Posterior cingulate gyrus (tissue), 11 donors: ENCODE results near the gene DPEP1.
"Not testable (repeated sequence)": the region's sequence is repeated elsewhere in the genome, so short reads cannot be mapped to it uniquely, and the experiment has no call there.

Source experiments
- DNase-seq, 10 donors: peaks; one replicate each; pipeline versions ENCODE4 v3.0.0 to v3.0.0-alpha.2; 2020 to 2021; ENCODE audit warnings: mixed read lengths in 3 of 10
- intact Hi-C: fragments of 100-400 bp; cut with DNase I; formaldehyde crosslinking; loops from one replicate; pipeline ENCODE4 v1.15.1; 2023

Gene DPEP1

GRCh38 chr16:89576153-89577054 is 37.0 kb upstream of the DPEP1 start:
- DNase-seq: no peak
- intact Hi-C loops: no loop called here

GRCh38 chr16:89577055-89577759 is 36.2 kb upstream of the DPEP1 start:
- no peak for DNase-seq
- intact Hi-C loops: no loop called here

- DNase-seq: no peak
- intact Hi-C loops: no loop called here
Measured at GRCh38 chr16:89579351-89579750, 34.1 kb upstream of the DPEP1 start.

- DNase-seq: peak in 1 of 10 donors; percentile 33
- intact Hi-C loops: no loop called here
Measured at GRCh38 chr16:89581045-89581695, 32.3 kb upstream of the DPEP1 start.

GRCh38 chr16:89581861-89582563 is 31.4 kb upstream of the DPEP1 start:
- intact Hi-C loops: no loop called here
- no peak for DNase-seq

- intact Hi-C loops: no loop called here
- DNase-seq: no peak
Measured at GRCh38 chr16:89582614-89583196, 30.7 kb upstream of the DPEP1 start.

- intact Hi-C loops: no loop called here
- no peak for DNase-seq
Measured at GRCh38 chr16:89583197-89583894, 30.1 kb upstream of the DPEP1 start.

GRCh38 chr16:89583895-89584644 is 29.4 kb upstream of the DPEP1 start:
- DNase-seq: peak in 1 of 10 donors; percentile 77
- intact Hi-C loops: no loop called here

- intact Hi-C loops: no loop called here
- peak in 1 of 10 donors; percentile 77 for DNase-seq
Measured at GRCh38 chr16:89584768-89585549, 28.5 kb upstream of the DPEP1 start.

- intact Hi-C loops: no loop called here
- no peak for DNase-seq
Measured at GRCh38 chr16:89586218-89586617, 27.2 kb upstream of the DPEP1 start.

GRCh38 chr16:89586853-89587252 is 26.6 kb upstream of the DPEP1 start:
- DNase-seq: peak in 1 of 10 donors; percentile 57
- intact Hi-C loops: no loop called here

- intact Hi-C loops, DNase-seq: not testable (repeated sequence)
Measured at GRCh38 chr16:89587676-89588075, 25.8 kb upstream of the DPEP1 start.

GRCh38 chr16:89588413-89589109 is 24.9 kb upstream of the DPEP1 start:
- intact Hi-C loops: no loop called here
- peak in 1 of 10 donors; percentile 72 for DNase-seq

GRCh38 chr16:89589241-89589926 is 24.1 kb upstream of the DPEP1 start:
- intact Hi-C loops: no loop called here
- DNase-seq: peak in 1 of 10 donors; percentile 63

- no peak for DNase-seq
- intact Hi-C loops: no loop called here
Measured at GRCh38 chr16:89593841-89594240, 19.6 kb upstream of the DPEP1 start.

GRCh38 chr16:89595330-89596060 is 17.9 kb upstream of the DPEP1 start:
- intact Hi-C loops: no loop called here
- DNase-seq: no peak
